GOT3 (cell line): ENCODE results near the gene TTC23L.

Experiments used
- DNase-seq: peaks from one replicate; lab custom pipeline; 2025; ENCODE audit warnings: mixed read lengths; lab: John Stamatoyannopoulos, UW

Gene TTC23L

GRCh38 chr5:34870382-34870781 is 31.4 kb downstream of the TTC23L start:
- no peak for DNase-seq

DNA sequence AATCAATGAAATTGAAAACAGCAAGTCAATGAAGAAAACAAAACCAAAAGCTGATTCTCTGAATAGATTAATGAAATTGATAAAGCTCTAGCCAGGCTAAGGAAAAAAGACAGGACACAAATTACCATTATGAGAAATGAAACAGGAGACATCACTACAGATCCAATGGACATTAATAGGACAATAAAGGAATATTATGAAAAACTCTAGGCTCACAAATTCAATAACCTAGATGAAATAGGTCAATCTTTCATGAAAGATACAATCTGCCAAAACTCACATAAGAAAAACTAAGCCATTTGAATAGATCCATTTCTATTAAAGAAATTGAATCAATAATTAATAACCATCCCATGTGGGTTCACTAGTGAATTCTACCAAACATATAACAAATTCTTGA is 37.3 kb downstream of the TTC23L start:
- no peak for DNase-seq

GRCh38 chr5:34881246-34881645 is 42.3 kb downstream of the TTC23L start:
- DNase-seq: no peak

DNA sequence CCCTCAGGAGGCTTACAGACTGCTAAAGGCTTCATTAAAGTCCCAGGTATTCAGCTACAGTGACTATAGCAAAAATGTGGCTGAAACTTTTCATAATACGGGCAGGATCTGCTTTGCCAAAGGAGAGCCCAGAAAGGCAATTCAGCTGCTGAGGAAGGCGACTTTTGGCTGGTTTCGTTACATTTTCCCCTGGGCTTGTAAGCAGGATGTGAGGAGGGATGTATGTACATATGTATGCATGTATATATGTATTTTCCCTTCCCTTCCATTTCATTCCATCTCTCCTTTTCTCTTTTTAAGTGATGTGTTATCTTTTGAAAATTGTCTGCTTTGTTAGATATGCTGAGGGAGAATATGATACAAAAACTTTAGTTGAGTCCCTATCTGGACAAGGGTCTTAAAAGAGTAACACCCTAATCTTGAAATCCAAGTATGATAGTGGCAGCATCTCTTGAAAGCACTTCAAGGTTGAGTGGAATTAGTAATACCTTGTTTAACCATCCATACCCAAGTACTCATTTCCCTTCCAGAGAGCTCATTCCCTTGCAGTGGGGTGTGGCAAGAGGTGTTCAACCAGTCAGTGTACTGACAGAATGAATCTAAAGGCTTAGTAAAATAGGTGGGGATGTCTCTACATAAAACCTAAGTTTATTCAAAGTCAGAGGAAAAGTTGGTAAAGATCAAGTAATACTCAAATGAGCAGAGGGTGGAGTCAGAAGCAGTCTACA is 47.6 kb downstream of the TTC23L start:
- no peak for DNase-seq

GRCh38 chr5:34889394-34889793 is 50.4 kb downstream of the TTC23L start:
- DNase-seq: no peak

GRCh38 chr5:34891981-34892380 is 53.0 kb downstream of the TTC23L start:
- no peak for DNase-seq

DNA sequence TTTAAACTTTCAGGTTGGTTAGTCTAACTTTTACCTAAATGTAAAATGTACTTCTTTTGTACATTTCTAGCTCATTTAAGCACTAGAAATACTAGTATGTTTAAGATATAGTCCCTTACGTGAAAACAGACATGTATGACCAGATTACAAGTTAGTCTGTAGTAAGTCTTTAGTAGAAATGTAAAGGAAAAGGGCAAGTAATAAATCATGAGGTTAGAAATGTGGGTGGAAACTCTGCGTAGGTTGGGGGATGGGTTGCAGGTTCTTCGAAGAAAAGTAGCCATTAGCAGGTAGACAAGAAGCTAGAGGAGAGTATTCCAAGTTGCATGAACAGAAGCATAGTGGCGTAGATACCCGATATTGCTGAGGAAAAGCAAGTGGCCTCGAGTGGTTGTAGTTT is 53.5 kb downstream of the TTC23L start:
- no peak for DNase-seq

DNA sequence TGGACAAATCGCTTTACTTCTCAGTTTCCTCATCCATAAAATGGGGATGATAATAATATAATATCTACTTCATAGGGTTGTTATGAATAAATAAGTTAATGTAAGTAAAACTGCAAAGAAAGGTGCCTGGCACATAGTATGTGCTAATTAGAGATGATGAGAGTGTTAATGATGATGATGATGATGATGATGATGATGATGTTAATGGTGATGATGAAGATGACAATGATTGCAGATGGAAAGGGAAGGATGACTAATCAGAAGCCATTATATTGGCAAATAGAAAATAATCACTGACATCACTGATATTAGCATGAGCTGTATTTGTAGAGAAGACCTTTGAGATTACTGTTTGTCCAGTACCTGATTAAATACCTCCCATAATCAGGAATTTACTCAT is 55.8 kb downstream of the TTC23L start:
- no peak for DNase-seq

- no peak for DNase-seq
Measured at GRCh38 chr5:34895641-34896419, 56.9 kb downstream of the TTC23L start.

DNA sequence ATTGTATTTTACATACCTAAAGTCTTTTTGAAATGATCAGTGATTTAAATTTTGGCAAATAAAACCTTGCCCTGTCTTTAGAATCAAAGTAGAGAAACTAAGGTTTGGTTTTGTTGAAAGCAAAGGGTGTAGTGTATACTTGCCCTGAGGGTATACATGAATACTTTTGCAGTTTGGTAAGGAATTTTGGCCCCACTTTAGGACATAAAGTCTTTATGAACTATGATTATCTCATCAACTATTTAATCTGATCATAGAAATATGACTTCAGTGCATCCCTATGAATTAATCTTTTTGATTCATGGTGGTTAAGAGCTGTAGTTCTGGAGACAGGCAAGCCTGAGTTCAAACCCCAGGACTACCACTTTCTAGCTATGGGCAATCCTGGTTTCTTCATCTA is 58.7 kb downstream of the TTC23L start:
- DNase-seq: no peak

DNA sequence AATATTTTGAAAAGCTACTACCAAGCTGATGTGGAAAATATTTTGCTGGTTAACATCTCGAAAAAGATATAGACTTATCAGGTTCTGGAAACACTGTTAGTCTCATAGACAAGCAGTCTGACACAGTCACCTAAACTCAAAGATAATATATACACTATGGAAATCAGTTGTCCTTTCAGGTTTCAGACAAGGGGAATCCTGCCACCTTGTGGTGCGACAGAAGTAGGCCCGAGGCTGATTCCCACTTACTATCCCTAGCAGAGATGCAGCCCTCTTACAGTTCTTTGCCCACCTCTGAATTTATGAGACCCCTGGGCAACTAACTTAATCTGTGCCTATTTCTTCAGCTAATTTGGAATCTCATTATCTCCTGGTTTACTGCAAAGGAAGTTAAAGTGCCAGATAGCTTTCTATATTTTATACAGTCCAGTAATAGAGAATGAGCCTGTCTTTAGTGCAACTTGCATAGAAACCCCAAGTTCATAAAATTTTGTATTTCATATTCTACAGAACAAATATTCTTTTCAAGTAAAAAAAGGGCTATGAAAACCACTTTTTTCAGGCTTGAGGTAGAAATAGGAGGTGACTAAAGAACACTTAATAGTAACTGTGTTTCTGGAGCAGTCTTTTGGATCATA is 59.4 kb downstream of the TTC23L start:
- no peak for DNase-seq

DNA sequence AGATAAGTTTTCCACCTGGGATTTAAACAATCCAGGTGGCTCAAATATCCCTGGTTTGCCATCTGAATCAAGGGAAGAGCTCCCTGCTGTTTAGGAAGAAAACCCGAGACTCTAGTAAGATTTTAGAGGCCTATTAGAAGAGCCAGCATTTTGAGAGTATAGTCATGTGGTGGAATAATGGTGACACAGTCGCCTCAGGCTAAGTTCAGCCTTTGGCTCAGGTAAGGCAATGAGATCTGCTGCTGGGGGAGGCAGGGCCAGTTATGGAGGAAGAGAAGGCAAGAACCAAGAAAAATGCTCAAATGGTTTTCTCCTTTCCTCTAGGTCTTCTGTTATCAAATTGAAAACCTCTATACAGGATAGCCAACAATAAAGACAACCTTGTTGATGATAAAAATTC is 60.1 kb downstream of the TTC23L start:
- DNase-seq: no peak

DNA sequence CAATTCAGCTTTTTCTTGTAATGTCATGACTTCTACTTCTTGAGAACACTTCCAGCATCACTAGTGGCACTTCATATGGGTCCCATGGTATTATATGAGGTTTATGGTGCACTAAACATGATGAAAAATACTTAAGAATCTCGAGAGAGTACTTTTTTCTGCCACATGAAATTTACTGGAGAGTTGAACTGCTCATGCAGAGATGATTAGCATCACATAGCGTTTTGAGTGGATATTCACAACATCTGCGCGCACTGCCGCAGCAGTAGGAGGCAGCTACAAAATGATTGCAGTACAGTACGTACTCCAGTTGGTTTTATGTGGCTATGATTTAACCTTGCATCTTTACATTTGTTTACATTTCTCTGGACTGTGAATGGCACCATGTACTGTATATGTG is 61.7 kb downstream of the TTC23L start:
- no peak for DNase-seq

GRCh38 chr5:34903260-34903659 is 64.3 kb downstream of the TTC23L start:
- DNase-seq: no peak

DNA sequence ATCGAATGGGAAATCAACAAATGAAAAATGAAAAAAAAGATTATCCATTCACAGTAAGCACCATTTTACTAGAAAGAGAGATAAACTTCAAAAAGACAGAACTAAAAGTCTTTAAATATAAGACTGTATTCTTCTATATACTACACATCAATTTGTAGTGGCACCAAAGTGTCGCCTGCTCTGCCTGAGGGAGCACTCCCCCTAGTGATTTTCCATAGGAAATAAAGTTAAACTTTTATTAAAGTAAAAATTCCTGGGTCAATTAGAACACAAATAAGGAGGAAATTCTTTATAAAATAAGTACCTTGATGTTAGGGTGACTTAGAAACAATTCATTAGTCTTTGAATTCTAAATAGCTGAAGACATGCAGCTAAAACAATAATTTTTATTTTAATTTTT is 66.6 kb downstream of the TTC23L start:
- DNase-seq: no peak

DNA sequence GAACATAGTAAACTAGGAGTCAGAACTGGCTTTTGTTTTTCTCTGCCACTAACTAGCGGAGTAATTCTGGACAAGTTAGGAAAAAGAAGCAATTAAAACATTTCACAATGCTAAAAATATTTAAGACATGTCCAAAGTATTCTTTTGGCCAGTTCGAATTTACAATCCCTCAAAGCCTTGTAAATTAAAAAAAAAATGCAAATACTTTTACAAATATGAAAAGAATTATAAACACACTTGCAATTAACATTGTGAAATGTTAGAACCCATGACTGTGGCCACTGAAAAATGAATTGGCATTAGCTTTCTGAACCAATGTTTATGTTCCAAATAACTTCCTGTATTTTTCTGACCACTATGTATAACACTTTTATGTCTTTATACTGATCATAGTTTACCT is 74.1 kb downstream of the TTC23L start:
- no peak for DNase-seq

- no peak for DNase-seq
Measured at GRCh38 chr5:34914671-34915138, 75.7 kb downstream of the TTC23L start.

DNA sequence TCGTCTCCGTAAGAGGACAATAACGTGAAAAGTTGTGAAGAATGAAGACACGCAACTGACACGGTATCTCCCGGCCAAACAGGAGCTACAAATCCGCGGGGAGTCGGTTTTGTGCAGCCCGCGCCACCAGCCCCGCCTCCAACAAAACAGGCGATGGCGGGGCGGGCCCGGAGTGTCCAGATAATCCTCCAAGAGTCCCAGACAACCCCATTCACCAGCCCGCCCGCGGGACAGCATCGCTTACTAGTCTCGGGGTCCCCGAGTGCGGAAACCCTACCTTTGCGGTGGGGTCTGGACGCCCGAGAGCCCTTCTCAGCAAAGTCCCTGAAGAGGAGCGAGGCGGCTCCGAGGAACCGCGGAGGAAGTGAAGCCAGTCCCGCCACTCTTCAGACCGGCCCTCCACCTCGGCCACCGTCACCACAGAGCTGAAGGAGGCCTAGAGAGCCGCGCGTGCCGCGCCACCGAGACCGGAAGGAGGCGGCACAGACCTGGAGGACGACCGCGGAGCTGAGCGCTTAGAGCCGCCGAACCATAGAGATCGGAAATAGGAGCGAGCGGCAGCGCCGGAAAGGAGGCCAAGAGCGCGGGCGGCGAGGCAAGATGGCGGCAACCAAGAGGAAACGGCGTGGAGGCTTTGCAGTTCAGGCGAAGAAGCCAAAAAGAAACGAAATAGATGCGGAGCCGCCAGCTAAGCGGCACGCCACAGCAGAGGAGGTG is 76.3 kb downstream of the TTC23L start, which contains the start of the genes BRIX1 and RAD1:
TSS of gene BRIX1 (plus strand) at position 573 of the 717 bp plus-strand sequence. CDS start at position 601, 28 bp downstream.
TSS of gene RAD1 (minus strand) at position 366 of the 717 bp plus-strand sequence. CDS start 612 bp downstream, outside the sequence.
- peak; percentile 85 for DNase-seq

DNA sequence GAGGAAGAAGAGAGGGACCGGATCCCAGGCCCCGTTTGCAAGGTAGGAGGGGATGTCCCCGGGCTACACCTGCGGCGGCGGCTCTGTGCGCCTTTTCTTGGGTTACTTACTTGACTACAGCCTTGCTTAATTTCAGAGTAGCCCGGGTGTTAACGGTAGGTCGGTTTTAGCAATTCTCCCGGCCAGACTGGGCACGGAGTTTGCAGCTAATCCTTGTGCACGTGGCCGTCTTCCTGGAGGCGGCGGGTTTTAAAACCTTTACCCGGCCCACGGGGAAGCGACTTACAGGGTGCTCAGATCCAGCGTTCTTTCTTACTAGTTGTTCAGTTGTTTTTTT is 76.9 kb downstream of the TTC23L start:
- DNase-seq: no peak

- no peak for DNase-seq
Measured at GRCh38 chr5:34916518-34916917, 77.6 kb downstream of the TTC23L start.

GRCh38 chr5:34918025-34918424 is 79.1 kb downstream of the TTC23L start:
- DNase-seq: no peak

DNA sequence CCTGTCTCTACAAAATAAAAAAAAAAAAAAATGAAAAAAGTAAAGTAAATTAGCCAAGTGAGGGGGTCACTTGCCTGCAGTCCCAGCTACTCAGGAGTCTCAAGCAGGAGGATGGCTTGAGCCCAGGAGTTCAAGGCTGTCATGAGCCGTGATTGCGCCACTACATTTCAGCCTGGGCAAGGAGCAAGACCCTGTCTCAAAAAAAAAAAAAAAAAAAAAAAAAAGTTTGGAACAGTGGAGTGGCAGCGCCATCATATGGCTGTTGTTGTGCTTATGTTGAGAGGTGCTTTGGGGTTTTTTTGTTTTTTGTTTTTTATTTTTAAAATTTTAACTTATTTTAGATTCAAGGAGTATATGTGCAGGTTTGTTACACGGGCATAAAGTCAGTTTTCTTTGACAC is 80.1 kb downstream of the TTC23L start:
- no peak for DNase-seq
